HFF-Myc (cell line): Measurements from ENCODE around the gene MDC1.
A peak's percentile ranks its signal among the peaks of the same experiment; 100 is the strongest.
"Not testable (repeated sequence)": the region's sequence is repeated elsewhere in the genome, so short reads cannot be mapped to it uniquely, and the experiment has no call there.

Experiments
- DNase-seq: peaks from one replicate; pipeline ENCODE4 v3.0.0-alpha.2; 2011; ENCODE audit warnings: low read depth; ENCODE audit errors: extremely low read depth
- H3K4me3 ChIP-seq: replicated peaks from 2 replicates; pipeline ENCODE4 v1.5.1; 2011; ENCODE audit warnings: low read depth, mild to moderate bottlenecking, control low read depth, low read length
- CTCF ChIP-seq: IDR thresholded peaks from 2 replicates; pipeline ENCODE4 v1.5.1; 2012; ENCODE audit warnings: mild to moderate bottlenecking, low read depth, low read length, control low read depth; ENCODE audit errors: missing control alignments

MDC1 gene

DNA sequence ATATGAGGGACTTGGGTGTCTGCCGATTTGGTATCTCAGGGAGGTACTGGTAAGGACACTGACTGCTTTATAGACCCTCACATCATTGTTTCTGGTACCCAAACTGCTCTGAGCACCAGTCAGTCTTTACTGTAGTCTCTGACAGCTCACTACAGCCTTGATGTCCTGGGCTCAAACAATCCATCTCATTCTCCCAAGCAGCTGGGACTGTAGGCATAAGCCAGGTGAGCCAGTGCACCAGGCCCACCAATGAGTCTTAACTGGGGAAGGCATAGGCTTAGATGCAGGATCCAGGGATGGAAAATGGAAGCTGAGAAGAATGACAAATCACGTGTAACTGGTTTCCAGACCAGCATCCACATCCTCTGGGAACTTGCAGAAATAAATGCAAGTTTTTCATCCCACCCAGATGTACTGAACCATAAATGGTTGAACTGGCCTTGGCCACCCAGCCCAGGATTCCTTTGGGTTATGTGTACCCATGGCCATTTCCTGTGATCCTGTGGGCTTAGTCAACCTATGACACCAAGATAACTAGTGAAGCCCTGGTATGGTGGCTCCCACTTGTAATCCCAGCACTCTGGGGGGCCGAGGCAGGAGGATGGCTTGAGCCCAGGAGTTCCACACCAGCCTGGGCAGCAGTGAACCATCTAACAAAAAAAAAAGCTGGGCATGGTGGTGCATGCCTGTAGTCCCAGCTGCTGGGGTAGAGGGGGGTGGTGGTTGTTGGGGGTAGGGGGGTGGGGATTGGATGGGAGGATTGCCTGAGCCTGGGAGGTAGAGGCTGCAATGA lies 8.8 kb upstream of the MDC1 start:
- no peak for DNase-seq
- no peak overlapping the region for H3K4me3 ChIP-seq
- no peak for TF ChIP-seq CTCF

DNA sequence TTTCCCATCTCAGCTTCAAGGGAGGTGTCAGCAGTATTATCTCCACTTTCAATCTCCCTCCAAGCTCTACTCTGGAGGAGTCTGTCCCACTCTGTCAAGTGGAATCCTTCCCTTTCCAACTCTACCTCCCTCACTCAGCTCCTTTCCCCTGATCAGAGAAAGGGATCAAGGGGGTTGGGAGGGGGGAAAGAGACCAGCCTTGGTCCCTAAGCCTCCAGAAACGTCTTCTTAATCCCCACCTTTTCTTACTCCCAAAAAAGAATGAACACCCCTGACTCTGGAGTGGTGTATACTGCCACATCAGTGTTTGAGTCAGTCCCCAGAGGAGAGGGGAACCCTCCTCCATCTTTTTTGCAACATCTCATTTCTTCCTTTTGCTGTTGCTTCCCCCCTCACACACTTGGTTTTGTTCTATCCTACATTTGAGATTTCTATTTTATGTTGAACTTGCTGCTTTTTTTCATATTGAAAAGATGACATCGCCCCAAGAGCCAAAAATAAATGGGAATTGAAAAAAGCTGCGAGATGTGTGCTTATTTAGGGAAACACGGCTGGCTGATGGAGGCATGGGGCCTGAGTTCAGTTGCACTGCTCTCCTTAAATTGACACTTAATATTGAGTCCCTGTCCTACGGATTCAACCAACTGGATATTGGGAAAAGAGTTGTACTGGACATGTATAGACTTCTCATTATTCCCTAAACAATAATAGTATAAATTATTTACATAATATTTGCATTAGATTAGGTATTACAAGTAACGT lies 8.0 kb upstream of the MDC1 start:
- TF ChIP-seq CTCF, result no peak
- H3K4me3 ChIP-seq, result peak overlapping the region; percentile 3; the same call in 1 of the 2 replicates

DNA sequence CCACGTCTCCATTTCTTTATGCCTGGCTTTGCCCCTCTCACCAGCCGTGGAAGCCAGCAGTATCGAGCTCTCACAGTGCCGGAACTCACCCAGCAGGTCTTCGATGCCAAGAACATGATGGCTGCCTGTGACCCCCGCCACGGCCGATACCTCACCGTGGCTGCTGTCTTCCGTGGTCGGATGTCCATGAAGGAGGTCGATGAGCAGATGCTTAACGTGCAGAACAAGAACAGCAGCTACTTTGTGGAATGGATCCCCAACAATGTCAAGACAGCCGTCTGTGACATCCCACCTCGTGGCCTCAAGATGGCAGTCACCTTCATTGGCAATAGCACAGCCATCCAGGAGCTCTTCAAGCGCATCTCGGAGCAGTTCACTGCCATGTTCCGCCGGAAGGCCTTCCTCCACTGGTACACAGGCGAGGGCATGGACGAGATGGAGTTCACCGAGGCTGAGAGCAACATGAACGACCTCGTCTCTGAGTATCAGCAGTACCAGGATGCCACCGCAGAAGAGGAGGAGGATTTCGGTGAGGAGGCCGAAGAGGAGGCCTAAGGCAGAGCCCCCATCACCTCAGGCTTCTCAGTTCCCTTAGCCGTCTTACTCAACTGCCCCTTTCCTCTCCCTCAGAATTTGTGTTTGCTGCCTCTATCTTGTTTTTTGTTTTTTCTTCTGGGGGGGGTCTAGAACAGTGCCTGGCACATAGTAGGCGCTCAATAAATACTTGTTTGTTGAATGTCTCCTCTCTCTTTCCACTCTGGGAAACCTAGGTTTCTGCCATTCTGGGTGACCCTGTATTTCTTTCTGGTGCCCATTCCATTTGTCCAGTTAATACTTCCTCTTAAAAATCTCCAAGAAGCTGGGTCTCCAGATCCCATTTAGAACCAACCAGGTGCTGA lies 7.0 kb upstream of the MDC1 start:
- DNase-seq, result not testable (repeated sequence)

More for the DNA sequence above, 8.0 kb upstream of the MDC1 start:
- DNase-seq, result no peak

DNA sequence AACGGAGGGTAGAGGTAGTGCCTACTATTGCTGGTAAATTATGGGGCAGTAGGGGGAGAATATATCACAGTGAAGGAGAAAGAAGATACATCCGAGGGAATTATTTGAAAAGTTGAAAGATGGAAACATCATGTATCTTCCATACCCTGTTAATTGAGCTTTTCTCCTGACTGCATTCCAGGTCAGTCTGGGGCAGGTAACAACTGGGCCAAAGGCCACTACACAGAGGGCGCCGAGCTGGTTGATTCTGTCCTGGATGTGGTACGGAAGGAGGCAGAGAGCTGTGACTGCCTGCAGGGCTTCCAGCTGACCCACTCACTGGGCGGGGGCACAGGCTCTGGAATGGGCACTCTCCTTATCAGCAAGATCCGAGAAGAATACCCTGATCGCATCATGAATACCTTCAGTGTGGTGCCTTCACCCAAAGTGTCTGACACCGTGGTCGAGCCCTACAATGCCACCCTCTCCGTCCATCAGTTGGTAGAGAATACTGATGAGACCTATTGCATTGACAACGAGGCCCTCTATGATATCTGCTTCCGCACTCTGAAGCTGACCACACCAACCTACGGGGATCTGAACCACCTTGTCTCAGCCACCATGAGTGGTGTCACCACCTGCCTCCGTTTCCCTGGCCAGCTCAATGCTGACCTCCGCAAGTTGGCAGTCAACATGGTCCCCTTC lies 6.2 kb upstream of the MDC1 start:
- peak overlapping the region; percentile 98 for H3K4me3 ChIP-seq
- not testable (repeated sequence) for DNase-seq

More for the DNA sequence above, 7.0 kb upstream of the MDC1 start:
- peak overlapping the region; percentile 98 for H3K4me3 ChIP-seq

GRCh38 chr6:30722280-30723112 lies 5.4 kb upstream of the MDC1 start:
- no peak for DNase-seq
- peak; percentile 92 for TF ChIP-seq CTCF
- H3K4me3 ChIP-seq, result peak overlapping the region; percentile 98

DNA sequence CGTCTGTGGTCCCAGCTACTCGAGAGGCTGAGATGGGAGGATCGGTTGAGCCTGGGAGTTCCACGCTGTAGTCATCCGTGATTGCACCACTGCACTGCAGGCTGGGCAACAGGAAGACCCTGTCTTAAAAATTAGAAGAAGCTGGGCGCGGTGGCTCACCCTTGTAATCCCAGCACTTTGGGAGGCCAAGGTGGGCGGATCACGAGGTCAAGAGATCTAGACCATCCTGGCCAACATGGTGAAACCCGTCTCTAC lies 4.9 kb upstream of the MDC1 start:
- H3K4me3 ChIP-seq, result peak overlapping the region; percentile 98
- DNase-seq, result not testable (repeated sequence)

DNA sequence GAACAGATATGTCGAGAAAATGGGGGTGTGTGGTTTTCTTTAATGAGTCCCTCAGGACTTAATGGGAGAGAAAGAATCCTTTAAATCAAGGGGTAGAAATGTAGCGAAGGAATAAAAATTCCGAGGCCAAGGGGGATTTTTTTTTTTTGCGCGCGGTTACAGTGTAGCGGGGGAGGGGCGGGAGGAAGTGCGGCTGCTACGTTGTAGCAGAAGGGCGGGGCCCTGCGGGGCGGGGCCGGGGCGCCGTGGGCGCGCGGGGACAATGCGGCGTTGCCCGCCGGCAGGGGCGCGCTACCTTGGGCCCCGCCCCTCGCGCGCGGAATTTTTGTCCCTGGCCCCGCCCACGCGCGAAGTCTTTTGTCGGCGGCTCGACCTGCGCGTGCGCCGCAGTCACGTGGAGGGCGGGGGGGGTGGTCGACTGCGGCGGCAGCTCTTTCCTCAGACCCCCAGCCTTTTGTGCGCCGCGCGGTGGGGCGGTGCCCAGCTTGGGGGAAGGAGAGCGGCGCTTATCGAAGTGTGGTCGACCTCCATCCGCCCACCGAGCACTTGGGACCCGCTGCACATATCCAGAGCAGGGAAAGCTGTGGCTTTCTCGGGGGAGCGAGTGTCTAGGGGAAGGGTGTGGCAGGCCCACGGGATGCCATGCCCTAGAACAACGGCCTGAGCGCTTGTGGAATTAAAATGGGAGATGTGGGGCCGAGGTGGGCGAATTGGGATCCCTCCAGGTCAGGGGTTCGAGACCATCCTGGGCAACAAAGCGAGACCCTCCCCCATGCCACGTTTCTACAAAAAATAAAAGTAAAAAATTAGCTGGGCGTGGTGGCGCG lies 4.3 kb upstream of the MDC1 start:
- H3K4me3 ChIP-seq, result peak overlapping the region; percentile 98
- no peak for DNase-seq
- TF ChIP-seq CTCF, result peak; percentile 17
